Mammary epithelial cell (primary cell): ENCODE data around the gene MAS1.

Experiments used
- EZH2 ChIP-seq: IDR thresholded peaks from 2 replicates; pipeline ENCODE4 v1.6.1; 2012; ENCODE audit warnings: low read length, inconsistent platforms, borderline replicate concordance
- TF ChIP-seq, protein P1 (sequence below), 2 donors: IDR thresholded peaks in 1 of 2; conservative IDR thresholded peaks in 1 of 2; 2 replicates each; pipeline ENCODE4 v1.5.1; 2011 to 2012; ENCODE audit warnings: inconsistent platforms in 2 of 2, low read length in 2 of 2, mild to moderate bottlenecking in 2 of 2, control low read depth in 1 of 2, low read depth in 1 of 2; ENCODE audit not compliant: insufficient read depth in 1 of 2; ENCODE audit errors: extremely low read depth in 1 of 2

DNA sequence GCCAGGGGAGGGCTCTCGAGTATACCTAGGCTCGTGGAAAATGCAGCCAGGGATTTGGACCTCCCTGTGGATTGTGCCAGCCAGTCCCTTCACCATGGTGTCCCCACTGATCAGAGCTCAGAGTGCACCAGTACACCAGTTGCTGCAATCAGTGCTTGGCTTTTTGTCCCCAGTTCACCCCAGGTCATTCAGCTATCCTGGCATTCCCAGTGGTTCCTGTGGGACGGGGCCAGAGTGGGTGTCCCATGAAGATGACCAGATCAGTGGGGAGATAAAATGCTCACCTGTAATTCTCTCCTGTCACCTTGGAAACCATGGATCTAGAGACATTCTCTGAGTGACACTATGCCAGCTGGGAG is 23.8 kb downstream of the MAS1 start:
- TF ChIP-seq, protein P1, sequence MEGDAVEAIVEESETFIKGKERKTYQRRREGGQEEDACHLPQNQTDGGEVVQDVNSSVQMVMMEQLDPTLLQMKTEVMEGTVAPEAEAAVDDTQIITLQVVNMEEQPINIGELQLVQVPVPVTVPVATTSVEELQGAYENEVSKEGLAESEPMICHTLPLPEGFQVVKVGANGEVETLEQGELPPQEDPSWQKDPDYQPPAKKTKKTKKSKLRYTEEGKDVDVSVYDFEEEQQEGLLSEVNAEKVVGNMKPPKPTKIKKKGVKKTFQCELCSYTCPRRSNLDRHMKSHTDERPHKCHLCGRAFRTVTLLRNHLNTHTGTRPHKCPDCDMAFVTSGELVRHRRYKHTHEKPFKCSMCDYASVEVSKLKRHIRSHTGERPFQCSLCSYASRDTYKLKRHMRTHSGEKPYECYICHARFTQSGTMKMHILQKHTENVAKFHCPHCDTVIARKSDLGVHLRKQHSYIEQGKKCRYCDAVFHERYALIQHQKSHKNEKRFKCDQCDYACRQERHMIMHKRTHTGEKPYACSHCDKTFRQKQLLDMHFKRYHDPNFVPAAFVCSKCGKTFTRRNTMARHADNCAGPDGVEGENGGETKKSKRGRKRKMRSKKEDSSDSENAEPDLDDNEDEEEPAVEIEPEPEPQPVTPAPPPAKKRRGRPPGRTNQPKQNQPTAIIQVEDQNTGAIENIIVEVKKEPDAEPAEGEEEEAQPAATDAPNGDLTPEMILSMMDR (conservative IDR thresholded peaks at IDR 0.05 in 1 of 2, IDR thresholded peaks at IDR 0.05 in 1 of 2; ENCODE audit: extremely low read depth in 1 of 2, insufficient read depth in 1 of 2, low read depth in 1 of 2, low read length in 2 of 2) = no peak
- TF ChIP-seq EZH2 = no peak
